Measurements from ENCODE around the gene TEX38.

- TF ChIP-seq CTCF (IDR thresholded peaks at IDR 0.05) (no peak), POLR2A (IDR thresholded peaks at IDR 0.05) (no peak)
Measured at GRCh38 chr1:46638921-46639320, 32.7 kb upstream of the TEX38 start.
